K562 (cell line): ENCODE results near the gene MTA1. TPM values are rescaled to one million over a fixed set of nuclear protein-coding genes. Genes with fewer than 3 reads are reported as not detected.

Experiments
- CBX8 ChIP-seq: fragments of 200-600 bp; sonication (generic); IDR thresholded peaks from 2 replicates; pipeline ENCODE4 v1.6.1; 2012; ENCODE audit warnings: borderline replicate concordance, mixed run types, low read depth, mild to moderate bottlenecking, moderate library complexity, mixed read lengths, low read length, control low read depth, inconsistent platforms; ENCODE audit not compliant: poor library complexity, severe bottlenecking; ENCODE audit errors: extremely low read depth
- FOXP1 ChIP-seq: sonication (generic); formaldehyde crosslinking; IDR thresholded peaks from 2 replicates; pipeline ENCODE4 v1.8.0; 2022; ENCODE audit warnings: mild to moderate bottlenecking, missing genetic modification reagents
- HDGF ChIP-seq: fragments of 450-650 bp; IDR thresholded peaks from 2 replicates; pipeline ENCODE4 v1.6.1; 2016
- HOMEZ ChIP-seq: fragments of 250-450 bp; sonication (Bioruptor Pico); IDR thresholded peaks from 2 replicates; pipeline ENCODE4 v1.4.0; 2020; ENCODE audit warnings: mild to moderate bottlenecking, moderate library complexity
- MCM7 ChIP-seq, 2 experiments: fragments of 450-650 bp; IDR thresholded peaks; 2 replicates each; pipeline ENCODE4 v1.6.1; 2016 to 2018
- PHF8 ChIP-seq: fragments of 200-600 bp; sonication (generic); IDR thresholded peaks from 2 replicates; pipeline ENCODE4 v1.6.1; 2012; ENCODE audit warnings: mixed run types, mild to moderate bottlenecking, inconsistent platforms, low read length, moderate library complexity, borderline replicate concordance
- SNAPC5 ChIP-seq: fragments of 250-450 bp; sonication (Bioruptor Pico); IDR thresholded peaks from 2 replicates; pipeline ENCODE4 v1.8.0; 2021; ENCODE audit warnings: moderate library complexity, mild to moderate bottlenecking, inconsistent platforms
- SUPT5H ChIP-seq: fragments of 450-650 bp; IDR thresholded peaks from 2 replicates; pipeline ENCODE4 v1.6.1; 2016
- ZKSCAN1 ChIP-seq: fragments of 150-350 bp; IDR thresholded peaks from 2 replicates; pipeline ENCODE4 v1.6.1; 2016; ENCODE audit warnings: low read depth, low read length
- ZNF407 ChIP-seq: fragments of 450-650 bp; IDR thresholded peaks from 2 replicates; pipeline ENCODE4 v1.6.1; 2016; ENCODE audit warnings: low read depth
- polyA plus RNA-seq, 8 experiments: library from polyadenylated mRNA; depleted of rRNA in 4 of 8; stranded (reverse) in 5 of 8; unstranded in 3 of 8; fragments of >200 nt; fragmentation: Nextera tagmentation in 2 of 8; fragmentation: Illumina TruSeq in 1 of 8; extraction: Ambion mirVana in 2 of 8; extraction: Trizol in 1 of 8; gene quantifications; 2 replicates each; pipeline versions ENCODE4 v1.2.1 to v1.2.3, GENCODE V29; 2011 to 2014; ENCODE audit warnings: inconsistent platforms in 1 of 8, missing spikeins in 1 of 8
- total RNA-seq, 7 experiments: library from RNA; depleted of rRNA in 6 of 7; stranded (reverse); fragments of >200 nt in 6 of 7; fragmentation: Illumina TruSeq in 2 of 7; extraction: Trizol in 2 of 7; gene quantifications; 2 replicates each; pipeline versions ENCODE4 v1.2.1 to v1.2.3, GENCODE V29; 2011 to 2021; ENCODE audit warnings: low replicate concordance in 1 of 7
- TF ChIP-seq, protein P1 (sequence below): fragments of 150-350 bp; IDR thresholded peaks from 2 replicates; pipeline ENCODE4 v1.6.1; 2014; ENCODE audit warnings: low read depth, mild to moderate bottlenecking, low read length, borderline replicate concordance

Gene MTA1
- total and polyA plus RNA-seq, 9 of the 15 experiments (the other 6 are each of a cell fraction or from before 2014, with no cell fraction given), result 0.13 to 118 (median 32.3) TPM

DNA sequence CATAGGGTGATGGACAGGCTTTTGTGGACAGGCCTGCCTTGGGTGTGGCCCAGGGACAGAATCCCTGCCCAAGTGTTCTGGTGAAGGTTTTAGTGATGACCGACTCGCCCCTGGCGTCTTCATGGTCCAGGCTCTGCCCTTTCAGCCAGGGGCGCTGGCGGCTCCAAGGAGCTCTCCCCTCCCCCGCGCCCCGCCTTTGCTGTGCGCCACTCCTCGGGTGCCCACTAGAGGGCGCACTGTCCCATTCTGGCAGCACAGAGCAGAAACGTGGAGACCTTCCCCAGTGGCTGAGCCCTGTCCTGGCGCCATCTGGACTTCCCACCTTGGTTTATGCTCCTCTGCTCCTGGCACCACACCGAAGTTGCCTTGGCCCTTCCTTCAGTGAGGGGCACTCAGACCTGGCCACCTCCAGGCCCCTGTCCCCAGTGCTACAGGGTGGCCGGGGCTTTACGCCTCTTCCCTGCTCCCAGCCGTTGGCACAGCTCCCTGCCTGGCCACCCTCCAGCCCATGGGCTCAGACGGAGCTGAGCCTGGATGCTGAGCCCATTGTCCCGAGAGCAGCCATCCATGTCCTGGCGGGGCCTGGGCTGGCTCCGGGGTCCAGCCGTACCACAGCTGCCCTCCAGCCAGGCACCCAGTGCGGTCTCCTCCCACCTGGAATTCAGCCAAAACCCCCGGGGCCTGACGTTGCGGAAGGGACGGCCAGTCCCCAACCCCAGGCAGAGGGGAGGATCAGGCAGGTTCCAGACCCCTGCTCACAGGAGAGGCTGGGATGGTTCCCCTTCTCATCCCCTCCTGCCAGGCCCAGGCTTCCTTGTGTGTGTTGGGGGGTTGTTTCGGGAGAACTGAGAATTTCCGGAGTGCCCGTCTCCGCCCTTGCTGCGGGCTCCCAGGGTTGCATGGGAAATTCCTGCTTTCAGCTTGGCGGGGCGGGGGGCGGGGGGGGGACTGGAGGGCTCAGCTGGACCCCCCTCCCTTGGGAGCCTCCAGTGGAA lies 61.5 kb downstream of the MTA1 start (continued):
- TF ChIP-seq PHF8 (peak; percentile 35; the same call in 1 of the 2 replicates), ZNF407 (no peak), HOMEZ (CRISPR knock-in tag) (no peak), ZKSCAN1 (no peak), HDGF (peak; percentile 44; the same call in 1 of the 2 replicates), FOXP1 (CRISPR knock-in tag) (no peak), MCM7 (IDR thresholded peaks at IDR 0.05) (no peak), SUPT5H (peak; percentile 68), CBX8 (no peak), SNAPC5 (no peak)
- TF ChIP-seq, protein P1, sequence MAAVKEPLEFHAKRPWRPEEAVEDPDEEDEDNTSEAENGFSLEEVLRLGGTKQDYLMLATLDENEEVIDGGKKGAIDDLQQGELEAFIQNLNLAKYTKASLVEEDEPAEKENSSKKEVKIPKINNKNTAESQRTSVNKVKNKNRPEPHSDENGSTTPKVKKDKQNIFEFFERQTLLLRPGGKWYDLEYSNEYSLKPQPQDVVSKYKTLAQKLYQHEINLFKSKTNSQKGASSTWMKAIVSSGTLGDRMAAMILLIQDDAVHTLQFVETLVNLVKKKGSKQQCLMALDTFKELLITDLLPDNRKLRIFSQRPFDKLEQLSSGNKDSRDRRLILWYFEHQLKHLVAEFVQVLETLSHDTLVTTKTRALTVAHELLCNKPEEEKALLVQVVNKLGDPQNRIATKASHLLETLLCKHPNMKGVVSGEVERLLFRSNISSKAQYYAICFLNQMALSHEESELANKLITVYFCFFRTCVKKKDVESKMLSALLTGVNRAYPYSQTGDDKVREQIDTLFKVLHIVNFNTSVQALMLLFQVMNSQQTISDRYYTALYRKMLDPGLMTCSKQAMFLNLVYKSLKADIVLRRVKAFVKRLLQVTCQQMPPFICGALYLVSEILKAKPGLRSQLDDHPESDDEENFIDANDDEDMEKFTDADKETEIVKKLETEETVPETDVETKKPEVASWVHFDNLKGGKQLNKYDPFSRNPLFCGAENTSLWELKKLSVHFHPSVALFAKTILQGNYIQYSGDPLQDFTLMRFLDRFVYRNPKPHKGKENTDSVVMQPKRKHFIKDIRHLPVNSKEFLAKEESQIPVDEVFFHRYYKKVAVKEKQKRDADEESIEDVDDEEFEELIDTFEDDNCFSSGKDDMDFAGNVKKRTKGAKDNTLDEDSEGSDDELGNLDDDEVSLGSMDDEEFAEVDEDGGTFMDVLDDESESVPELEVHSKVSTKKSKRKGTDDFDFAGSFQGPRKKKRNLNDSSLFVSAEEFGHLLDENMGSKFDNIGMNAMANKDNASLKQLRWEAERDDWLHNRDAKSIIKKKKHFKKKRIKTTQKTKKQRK, result no peak
